T-helper 17 cell (primary cell): ENCODE data around the gene MRO. TPM values are rescaled to one million over a fixed set of nuclear protein-coding genes. Genes with fewer than 3 reads are reported as not detected.
"Not testable (repeated sequence)": the region's sequence is repeated elsewhere in the genome, so short reads cannot be mapped to it uniquely, and the experiment has no call there.

Experiments used
- ATAC-seq: fragments of 150-1000 bp; cut with Tn5 transposase; 2 replicates; pipeline ENCODE4 v1.10.0; 2021; ENCODE audit warnings: mild to moderate bottlenecking, moderate library complexity
- DNase-seq, 3 donors: peaks; one replicate each; pipeline versions ENCODE4 v3.0.0 to v3.0.0-alpha.2; 2020 to 2021
- H3K9me3 ChIP-seq: one replicate; pipeline ENCODE4 v1.7.0; 2013; ENCODE audit warnings: low read length, mild to moderate bottlenecking; ENCODE audit not compliant: control insufficient read depth, poor library complexity, severe bottlenecking
- H3K27ac Mint-ChIP-seq: one replicate; pipeline ENCODE4 v1.8.0; 2022; ENCODE audit warnings: mild to moderate bottlenecking, moderate library complexity, mixed read lengths
- H3K27me3 Mint-ChIP-seq: one replicate; pipeline ENCODE4 v1.8.0; 2022; ENCODE audit warnings: mixed read lengths
- H3K36me3 Mint-ChIP-seq: one replicate; pipeline ENCODE4 v1.8.0; 2022; ENCODE audit warnings: low read depth, mixed read lengths
- H3K4me1 Mint-ChIP-seq: one replicate; pipeline ENCODE4 v1.8.0; 2022; ENCODE audit warnings: mild to moderate bottlenecking, mixed read lengths
- H3K4me3 Mint-ChIP-seq: one replicate; pipeline ENCODE4 v1.8.0; 2022; ENCODE audit warnings: mild to moderate bottlenecking, moderate library complexity, mixed read lengths
- total RNA-seq, 4 donors: library from RNA in 2 of 4; stranded (reverse) in 2 of 4; gene quantifications; one replicate each; pipeline ENCODE4 v1.2.3 and lab custom pipeline; 2022 to 2026

MRO gene
- total RNA-seq, 2 donors from 2014 or later = not detected

- Mint-ChIP-seq H3K27ac (no peak overlapping the region), H3K36me3 (peaks cover 13% of the 10 kb centered on the region), H3K27me3 (peaks cover 11% of the 10 kb centered on the region), H3K4me3 (no peak overlapping the region), H3K4me1 (peaks cover 5% of the 10 kb centered on the region)
- H3K9me3 ChIP-seq = no peaks in the 10 kb centered on the region
- no peak for DNase-seq
- ATAC-seq = no peak
Observed at GRCh38 chr18:50849419-50849821, 29.6 kb upstream of the MRO start.

GRCh38 chr18:50848991-50849390, 29.2 kb upstream of the MRO start:
- no peaks in the 10 kb centered on the region for H3K9me3 ChIP-seq
- Mint-ChIP-seq H3K4me1 (peaks cover 5% of the 10 kb centered on the region), H3K4me3 (no peak overlapping the region), H3K27ac (no peak overlapping the region), H3K36me3 (peaks cover 11% of the 10 kb centered on the region), H3K27me3 (peaks cover 11% of the 10 kb centered on the region)
- ATAC-seq (no peak), DNase-seq (no peak)

DNA sequence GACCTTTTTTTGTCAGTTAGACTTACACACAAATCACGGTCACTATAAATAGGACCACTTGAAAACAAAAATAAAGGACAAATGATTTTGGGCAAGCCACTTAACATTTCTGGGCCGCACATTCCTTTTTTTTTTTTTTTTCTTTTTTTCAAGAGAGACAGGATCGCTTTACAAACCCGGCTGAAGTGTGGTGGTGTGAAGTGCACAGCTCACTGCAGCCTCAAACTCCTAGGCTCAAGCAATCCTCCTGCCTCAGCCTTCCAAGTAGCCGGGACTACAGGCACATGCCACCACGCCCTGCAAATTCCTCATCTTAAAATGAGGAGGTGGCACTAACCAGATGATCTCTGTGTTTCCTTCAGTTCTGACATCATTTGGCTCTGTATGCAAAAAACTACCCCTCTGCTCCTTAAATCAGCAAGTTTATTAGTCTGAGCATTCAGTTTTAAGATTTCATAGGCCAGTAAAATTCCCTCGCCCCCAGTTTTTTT, 28.3 kb upstream of the MRO start:
- peaks cover 5% of the 10 kb centered on the region for H3K4me1 Mint-ChIP-seq
- peaks cover 11% of the 10 kb centered on the region for H3K36me3 Mint-ChIP-seq
- no peak overlapping the region for H3K4me3 Mint-ChIP-seq
- no peak overlapping the region for H3K27ac Mint-ChIP-seq
- no peak for DNase-seq
- peaks cover 11% of the 10 kb centered on the region for H3K27me3 Mint-ChIP-seq
- no peak for ATAC-seq
- H3K9me3 ChIP-seq = no peaks in the 10 kb centered on the region

- Mint-ChIP-seq H3K27me3 (peaks cover 16% of the 10 kb centered on the region), H3K36me3 (peaks cover 5% of the 10 kb centered on the region), H3K27ac (no peak overlapping the region), H3K4me1 (peaks cover 5% of the 10 kb centered on the region), H3K4me3 (no peak overlapping the region)
- DNase-seq (no peak), ATAC-seq (no peak)
- no peaks in the 10 kb centered on the region for H3K9me3 ChIP-seq
Observed at GRCh38 chr18:50847192-50847591, 27.4 kb upstream of the MRO start.

DNA sequence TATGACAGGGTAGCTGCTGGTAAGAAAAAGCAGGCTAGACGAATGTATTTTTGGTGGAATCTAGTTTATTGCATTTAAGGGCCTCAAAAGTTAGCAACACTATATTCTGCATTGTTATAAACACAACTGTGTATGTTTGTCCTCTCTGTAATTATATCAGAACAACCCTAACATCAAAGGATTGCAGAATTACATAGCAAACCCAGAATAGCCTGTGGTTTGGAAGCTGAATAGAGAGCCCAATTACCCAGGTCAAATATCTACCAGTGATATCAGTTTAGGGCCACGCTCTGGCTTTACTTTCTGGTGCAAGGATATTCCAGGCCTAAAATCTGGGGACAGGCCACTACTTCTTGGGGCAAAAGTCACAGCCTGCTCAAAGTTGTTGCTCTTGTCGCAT, 25.1 kb upstream of the MRO start:
- DNase-seq = no peak
- Mint-ChIP-seq H3K27ac (no peak overlapping the region), H3K4me3 (no peak overlapping the region), H3K4me1 (peaks cover 5% of the 10 kb centered on the region), H3K27me3 (peaks cover 20% of the 10 kb centered on the region), H3K36me3 (peaks cover 6% of the 10 kb centered on the region)
- no peaks in the 10 kb centered on the region for H3K9me3 ChIP-seq
- ATAC-seq = no peak

- Mint-ChIP-seq H3K4me1 (peaks cover 5% of the 10 kb centered on the region), H3K36me3 (peaks cover 6% of the 10 kb centered on the region), H3K27ac (no peak overlapping the region), H3K27me3 (peaks cover 17% of the 10 kb centered on the region), H3K4me3 (no peak overlapping the region)
- ATAC-seq = no peak
- H3K9me3 ChIP-seq = no peaks in the 10 kb centered on the region
- DNase-seq = no peak
Observed at GRCh38 chr18:50844554-50844953, 24.7 kb upstream of the MRO start.

DNA sequence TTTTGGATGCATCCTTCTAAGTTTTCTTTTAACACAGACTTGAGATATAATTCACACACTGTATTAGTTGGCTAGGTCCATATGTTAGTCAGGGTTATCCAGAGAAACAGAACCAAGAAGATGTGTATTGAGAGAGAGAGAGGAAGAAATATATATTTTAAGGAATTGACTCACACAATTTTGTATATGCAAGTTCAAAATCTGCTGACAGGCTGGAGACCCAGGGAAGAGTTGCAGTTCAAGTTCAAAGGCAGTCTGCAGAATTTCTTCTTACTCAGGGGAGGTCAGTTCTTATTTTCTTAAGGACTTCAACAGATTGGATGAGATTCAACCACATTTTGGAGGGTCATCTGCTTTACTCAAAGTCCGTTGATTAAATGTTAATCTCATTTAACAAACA, 23.0 kb upstream of the MRO start:
- H3K27ac Mint-ChIP-seq = no peak overlapping the region
- peaks cover 6% of the 10 kb centered on the region for H3K36me3 Mint-ChIP-seq
- H3K4me3 Mint-ChIP-seq = no peak overlapping the region
- ATAC-seq = no peak
- H3K9me3 ChIP-seq = no peaks in the 10 kb centered on the region
- peaks cover 5% of the 10 kb centered on the region for H3K4me1 Mint-ChIP-seq
- DNase-seq = no peak
- peaks cover 15% of the 10 kb centered on the region for H3K27me3 Mint-ChIP-seq

GRCh38 chr18:50839996-50840395, 20.2 kb upstream of the MRO start:
- Mint-ChIP-seq H3K4me1 (no peaks in the 10 kb centered on the region), H3K27me3 (peaks cover 20% of the 10 kb centered on the region)

GRCh38 chr18:50839341-50839740, 19.5 kb upstream of the MRO start:
- Mint-ChIP-seq H3K27ac (no peak overlapping the region), H3K4me3 (no peak overlapping the region), H3K36me3 (peaks cover 2% of the 10 kb centered on the region), H3K4me1 (no peaks in the 10 kb centered on the region), H3K27me3 (peaks cover 20% of the 10 kb centered on the region)
- ATAC-seq = no peak
- DNase-seq = no peak
- no peaks in the 10 kb centered on the region for H3K9me3 ChIP-seq

More at GRCh38 chr18:50839996-50840395, 20.2 kb upstream of the MRO start:
- Mint-ChIP-seq H3K36me3 (peaks cover 2% of the 10 kb centered on the region), H3K4me3 (no peak overlapping the region), H3K27ac (no peak overlapping the region)
- H3K9me3 ChIP-seq = no peaks in the 10 kb centered on the region
- ATAC-seq (no peak), DNase-seq (no peak)

DNA sequence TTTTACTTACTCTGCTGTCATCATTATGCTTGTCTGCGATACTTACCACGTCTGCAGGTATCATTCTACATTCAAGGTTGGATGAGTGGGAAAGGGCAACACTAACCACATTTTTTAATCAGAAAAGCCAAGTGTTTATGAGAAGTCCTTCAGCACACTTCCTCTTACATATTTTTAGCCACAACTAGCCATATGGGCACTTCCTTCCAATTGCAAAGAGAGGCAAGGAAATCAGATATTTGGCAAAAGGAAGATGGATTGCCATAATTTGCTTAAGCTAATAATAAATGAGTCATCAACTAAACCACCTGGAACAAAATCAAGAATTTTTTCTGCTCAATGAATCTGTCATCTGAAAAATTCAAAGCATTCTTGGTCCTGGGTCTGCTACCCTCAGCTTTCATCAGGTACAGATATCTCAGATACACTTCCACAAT, 16.7 kb upstream of the MRO start:
- peaks cover 2% of the 10 kb centered on the region for H3K36me3 Mint-ChIP-seq

GRCh38 chr18:50833496-50833895, 13.7 kb upstream of the MRO start:
- not testable (repeated sequence) for H3K36me3 Mint-ChIP-seq, H3K4me1 Mint-ChIP-seq, H3K4me3 Mint-ChIP-seq, H3K27ac Mint-ChIP-seq, H3K9me3 ChIP-seq, DNase-seq, ATAC-seq
- H3K27me3 Mint-ChIP-seq = peaks cover 11% of the 10 kb centered on the region

More for the DNA sequence above, 16.7 kb upstream of the MRO start:
- H3K9me3 ChIP-seq = no peaks in the 10 kb centered on the region
- no peaks in the 10 kb centered on the region for H3K4me1 Mint-ChIP-seq
- DNase-seq (no peak), ATAC-seq (no peak)
- no peak overlapping the region for H3K27ac Mint-ChIP-seq
- H3K27me3 Mint-ChIP-seq = peaks cover 11% of the 10 kb centered on the region
- no peak overlapping the region for H3K4me3 Mint-ChIP-seq

GRCh38 chr18:50832754-50833153, 12.9 kb upstream of the MRO start:
- Mint-ChIP-seq H3K36me3 (no peaks in the 10 kb centered on the region), H3K4me1 (peaks cover 3% of the 10 kb centered on the region), H3K4me3 (no peak overlapping the region), H3K27ac (no peak overlapping the region), H3K27me3 (peaks cover 11% of the 10 kb centered on the region)
- no peaks in the 10 kb centered on the region for H3K9me3 ChIP-seq
- DNase-seq = no peak
- no peak for ATAC-seq

- no peak overlapping the region for H3K4me3 Mint-ChIP-seq
- DNase-seq (no peak), ATAC-seq (no peak)
- H3K36me3 Mint-ChIP-seq = no peaks in the 10 kb centered on the region
- peaks cover 3% of the 10 kb centered on the region for H3K4me1 Mint-ChIP-seq
- H3K27ac Mint-ChIP-seq = no peak overlapping the region
- no peaks in the 10 kb centered on the region for H3K9me3 ChIP-seq
- no peaks in the 10 kb centered on the region for H3K27me3 Mint-ChIP-seq
Observed at GRCh38 chr18:50830544-50830943, 10.7 kb upstream of the MRO start.

DNA sequence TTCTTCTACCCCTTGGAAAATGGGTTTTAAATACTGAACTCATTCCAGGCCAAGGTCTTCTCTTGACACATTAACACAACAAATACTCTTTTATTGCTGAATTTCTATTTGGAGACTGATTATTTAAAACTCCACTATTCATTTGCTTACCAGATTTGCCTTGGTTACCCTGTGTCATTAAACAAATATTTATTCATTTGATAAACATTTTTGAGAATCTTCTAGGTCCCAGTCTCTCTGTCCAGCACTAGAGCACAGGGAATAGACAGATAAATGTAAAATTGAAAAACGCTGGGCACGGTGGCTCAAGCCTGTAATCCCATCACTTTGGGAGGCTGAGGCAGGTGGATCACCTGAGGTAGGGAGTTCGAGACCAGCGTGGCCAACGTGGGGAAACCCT, 9.8 kb upstream of the MRO start:
- H3K27ac Mint-ChIP-seq = no peak overlapping the region
- no peaks in the 10 kb centered on the region for H3K9me3 ChIP-seq
- H3K36me3 Mint-ChIP-seq = no peaks in the 10 kb centered on the region
- no peak for ATAC-seq
- peaks cover 3% of the 10 kb centered on the region for H3K4me1 Mint-ChIP-seq
- DNase-seq = no peak
- H3K4me3 Mint-ChIP-seq = no peak overlapping the region
- H3K27me3 Mint-ChIP-seq = no peaks in the 10 kb centered on the region
